Measurements from ENCODE around the gene TMEM167A. TPM values are rescaled to one million over a fixed set of nuclear protein-coding genes. Genes with fewer than 3 reads are reported as not detected.

The TMEM167A gene
- total and polyA plus RNA-seq, 2 experiments from 2014 or later: 179 to 267 TPM

- no peak for ATAC-seq
- Histone ChIP-seq H3K4me2 (no peak overlapping the region), H2AFZ (no peak overlapping the region), H3K4me1 (ENCODE audit: insufficient read depth) (no peaks in the 10 kb centered on the region), H3K27ac (ENCODE audit: low read depth) (no peak overlapping the region), H3K36me3 (ENCODE audit: insufficient read depth) (peaks cover 5% of the 10 kb centered on the region; the same call in 1 of the 2 replicates), H4K20me1 (replicated peaks; ENCODE audit: insufficient read depth) (no peaks in the 10 kb centered on the region; the same call in 1 of the 2 replicates), H3K79me2 (replicated peaks; ENCODE audit: insufficient read depth) (peaks cover 50% of the 10 kb centered on the region), H3K27me3 (ENCODE audit: insufficient read depth) (no peaks in the 10 kb centered on the region), H3K9me2 (ENCODE audit: insufficient read depth) (no peaks in the 10 kb centered on the region), H3K4me3 (no peak overlapping the region), H3F3A (replicated peaks; ENCODE audit: low read depth) (no peaks in the 10 kb centered on the region)
- Mint-ChIP-seq H3K27ac (no peak overlapping the region), H3K9me3 (no peaks in the 10 kb centered on the region), H3K4me1 (peaks cover 7% of the 10 kb centered on the region; the same call in 1 of the 3 replicates), H3K27me3 (ENCODE audit: insufficient read depth, low read depth, poor library complexity) (no peaks in the 10 kb centered on the region), H3K36me3 (ENCODE audit: low read depth) (peaks cover 41% of the 10 kb centered on the region), H3K4me3 (no peak overlapping the region)
- DNase-seq (ENCODE audit: low spot score): no peak
- TF ChIP-seq ZNF114 (CRISPR knock-in tag; IDR thresholded peaks at IDR 0.05) (no peak), ZNF462 (CRISPR knock-in tag; IDR thresholded peaks at IDR 0.05) (no peak), EZH2phosphoT487 (IDR thresholded peaks at IDR 0.05; ENCODE audit: unreplicated experiment) (no peak), CTCF (conservative IDR thresholded peaks at IDR 0.05; ENCODE audit: low read depth in 2 of 2) (no peak), ETS1 (IDR thresholded peaks at IDR 0.05) (no peak), NANOG (IDR thresholded peaks at IDR 0.05; ENCODE audit: borderline replicate concordance) (no peak), POLR2AphosphoS5 (IDR thresholded peaks at IDR 0.05; ENCODE audit: low read depth) (no peak), JUNB (IDR thresholded peaks at IDR 0.05; ENCODE audit: unreplicated experiment) (no peak)
Observed at GRCh38 chr5:83059341-83059740, 17.9 kb downstream of the TMEM167A start.

Data from GM23338 (cell line).